ENCODE results near the gene FOXB1. TPM values are rescaled to one million over a fixed set of nuclear protein-coding genes. Genes with fewer than 3 reads are reported as not detected.

The FOXB1 gene
- total RNA-seq, 1 donor from 2014 or later = not detected

DNA sequence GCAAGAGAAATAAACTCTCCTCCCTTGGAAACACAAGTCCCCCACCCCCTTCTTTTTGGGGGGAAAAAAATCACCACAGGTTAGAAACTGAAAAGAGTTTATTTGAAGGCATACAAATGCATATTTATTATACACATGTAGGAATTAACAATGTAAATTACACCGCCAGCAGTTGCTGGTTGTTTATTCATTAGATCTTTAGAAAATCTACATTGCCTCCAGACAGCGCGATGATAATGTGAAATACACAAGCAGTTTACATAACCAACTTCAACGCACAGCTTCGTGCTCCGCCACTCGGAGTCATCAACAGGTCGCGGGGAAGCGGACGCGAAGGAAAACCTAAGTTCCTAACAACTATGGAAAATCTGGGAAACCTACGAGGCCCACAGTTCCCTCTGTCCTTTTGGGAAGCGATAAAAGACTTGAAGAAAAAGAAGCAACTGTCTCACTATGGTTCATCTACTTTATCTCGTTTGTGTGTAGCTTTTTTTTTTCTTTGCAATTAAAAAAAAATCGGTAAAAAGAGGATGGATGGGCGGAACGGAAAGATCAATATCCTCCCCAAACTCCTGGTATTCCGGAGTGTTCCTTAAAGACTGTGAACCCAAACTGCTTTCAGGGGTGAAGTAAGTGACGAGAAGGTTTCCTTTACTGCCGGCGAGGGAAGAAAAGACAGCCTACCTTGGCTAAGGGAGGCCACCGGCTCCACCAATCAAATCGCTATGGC lies 8.4 kb upstream of the FOXB1 start:
- Mint-ChIP-seq H3K9me3 (ENCODE audit: unreplicated experiment) (no peaks in the 10 kb centered on the region), H3K36me3 (ENCODE audit: unreplicated experiment) (no peaks in the 10 kb centered on the region), H3K4me3 (ENCODE audit: unreplicated experiment) (no peak overlapping the region), H3K4me1 (ENCODE audit: unreplicated experiment) (peaks cover 4% of the 10 kb centered on the region), H3K27me3 (ENCODE audit: unreplicated experiment) (peaks cover 92% of the 10 kb centered on the region), H3K27ac (ENCODE audit: unreplicated experiment) (no peak overlapping the region)
- no peak for DNase-seq (ENCODE audit: extremely low spot score, unreplicated experiment)
- no peak for TF ChIP-seq CTCF (IDR thresholded peaks at IDR 0.05)

DNA sequence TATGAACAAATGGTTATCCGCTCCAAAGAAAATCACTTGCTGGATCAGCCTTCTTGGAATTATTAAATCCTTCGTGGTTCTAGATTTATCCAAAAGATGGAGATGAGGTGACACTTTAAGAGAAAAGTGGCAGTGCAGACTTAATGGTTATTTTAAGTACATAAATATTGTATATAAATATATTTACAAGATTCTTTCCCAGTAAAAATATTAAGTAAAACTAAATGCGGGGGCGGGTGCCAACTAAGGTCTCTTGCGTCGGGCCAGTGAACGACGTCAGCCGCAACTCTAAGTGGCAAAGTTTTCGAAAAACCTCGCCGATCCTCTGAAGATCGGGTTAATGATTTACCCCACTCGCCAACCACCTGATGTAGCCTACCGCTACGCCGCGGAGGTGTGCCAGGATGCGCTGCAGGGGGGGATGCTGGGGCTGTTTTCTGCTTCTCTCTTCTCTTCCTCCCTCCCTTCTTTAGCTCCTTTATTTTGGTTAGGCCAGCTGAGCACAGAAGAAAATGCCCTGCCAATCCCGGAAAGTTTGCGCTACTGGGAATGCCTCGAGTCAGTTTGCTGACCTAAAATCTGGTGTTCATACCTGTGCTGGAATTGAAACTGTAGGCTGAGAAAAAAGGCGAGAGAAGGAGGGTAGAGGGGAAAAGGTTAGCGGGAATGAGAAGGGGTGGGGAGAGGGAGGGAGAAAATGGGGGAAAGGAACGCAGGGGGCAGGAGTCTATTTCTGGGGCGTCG lies 7.6 kb upstream of the FOXB1 start:
- no peak for DNase-seq (ENCODE audit: extremely low spot score, unreplicated experiment)
- Mint-ChIP-seq H3K4me3 (ENCODE audit: unreplicated experiment) (no peak overlapping the region), H3K27me3 (ENCODE audit: unreplicated experiment) (peaks cover 94% of the 10 kb centered on the region), H3K9me3 (ENCODE audit: unreplicated experiment) (no peaks in the 10 kb centered on the region), H3K36me3 (ENCODE audit: unreplicated experiment) (peaks cover 2% of the 10 kb centered on the region), H3K4me1 (ENCODE audit: unreplicated experiment) (peaks cover 4% of the 10 kb centered on the region), H3K27ac (ENCODE audit: unreplicated experiment) (no peak overlapping the region)
- no peak for TF ChIP-seq CTCF (IDR thresholded peaks at IDR 0.05)

GRCh38 chr15:59997070-59997701 lies 6.9 kb upstream of the FOXB1 start:
- Mint-ChIP-seq H3K36me3 (ENCODE audit: unreplicated experiment) (peaks cover 2% of the 10 kb centered on the region), H3K4me3 (ENCODE audit: unreplicated experiment) (peak overlapping the region; percentile 51), H3K4me1 (ENCODE audit: unreplicated experiment) (peaks cover 4% of the 10 kb centered on the region), H3K9me3 (ENCODE audit: unreplicated experiment) (no peaks in the 10 kb centered on the region), H3K27ac (ENCODE audit: unreplicated experiment) (no peak overlapping the region), H3K27me3 (ENCODE audit: unreplicated experiment) (peaks cover 94% of the 10 kb centered on the region)
- no peak for DNase-seq (ENCODE audit: extremely low spot score, unreplicated experiment)
- no peak for TF ChIP-seq CTCF (IDR thresholded peaks at IDR 0.05)

GRCh38 chr15:59998305-59998949 lies 5.7 kb upstream of the FOXB1 start:
- Mint-ChIP-seq H3K36me3 (ENCODE audit: unreplicated experiment) (peaks cover 2% of the 10 kb centered on the region), H3K27ac (ENCODE audit: unreplicated experiment) (no peak overlapping the region), H3K4me1 (ENCODE audit: unreplicated experiment) (peaks cover 4% of the 10 kb centered on the region), H3K27me3 (ENCODE audit: unreplicated experiment) (peaks cover 98% of the 10 kb centered on the region), H3K9me3 (ENCODE audit: unreplicated experiment) (no peaks in the 10 kb centered on the region), H3K4me3 (ENCODE audit: unreplicated experiment) (no peak overlapping the region)
- TF ChIP-seq CTCF (IDR thresholded peaks at IDR 0.05) = no peak
- DNase-seq (ENCODE audit: extremely low spot score, unreplicated experiment) = no peak
